ENCODE measurements around the gene TANC1.

DNA sequence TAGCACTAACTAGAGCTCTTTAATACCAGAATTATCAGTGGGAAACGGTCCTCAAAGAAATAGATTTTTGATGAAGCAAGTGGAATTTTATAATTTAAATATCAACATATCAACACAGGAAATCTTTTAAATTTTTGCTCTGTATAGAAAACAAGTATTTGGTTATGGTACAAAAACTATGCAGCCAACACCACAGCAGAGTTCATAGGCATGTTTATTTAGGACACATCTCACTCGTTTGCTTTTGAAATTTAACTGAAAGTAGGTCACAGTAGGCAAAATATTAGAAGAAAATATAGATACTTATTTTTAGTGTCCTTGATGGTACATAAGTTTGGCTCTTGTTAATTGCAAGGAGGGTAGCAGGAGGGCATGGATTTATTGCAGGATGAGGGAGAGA lies 34.3 kb upstream of the TANC1 start:
- TF ChIP-seq, protein P1, sequence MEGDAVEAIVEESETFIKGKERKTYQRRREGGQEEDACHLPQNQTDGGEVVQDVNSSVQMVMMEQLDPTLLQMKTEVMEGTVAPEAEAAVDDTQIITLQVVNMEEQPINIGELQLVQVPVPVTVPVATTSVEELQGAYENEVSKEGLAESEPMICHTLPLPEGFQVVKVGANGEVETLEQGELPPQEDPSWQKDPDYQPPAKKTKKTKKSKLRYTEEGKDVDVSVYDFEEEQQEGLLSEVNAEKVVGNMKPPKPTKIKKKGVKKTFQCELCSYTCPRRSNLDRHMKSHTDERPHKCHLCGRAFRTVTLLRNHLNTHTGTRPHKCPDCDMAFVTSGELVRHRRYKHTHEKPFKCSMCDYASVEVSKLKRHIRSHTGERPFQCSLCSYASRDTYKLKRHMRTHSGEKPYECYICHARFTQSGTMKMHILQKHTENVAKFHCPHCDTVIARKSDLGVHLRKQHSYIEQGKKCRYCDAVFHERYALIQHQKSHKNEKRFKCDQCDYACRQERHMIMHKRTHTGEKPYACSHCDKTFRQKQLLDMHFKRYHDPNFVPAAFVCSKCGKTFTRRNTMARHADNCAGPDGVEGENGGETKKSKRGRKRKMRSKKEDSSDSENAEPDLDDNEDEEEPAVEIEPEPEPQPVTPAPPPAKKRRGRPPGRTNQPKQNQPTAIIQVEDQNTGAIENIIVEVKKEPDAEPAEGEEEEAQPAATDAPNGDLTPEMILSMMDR (IDR thresholded peaks at IDR 0.05; ENCODE audit: insufficient read depth, low read depth, low read length): no peak
- no peak for TF ChIP-seq EZH2 (IDR thresholded peaks at IDR 0.05; ENCODE audit: insufficient read depth, low read length)

Data from astrocyte (in vitro differentiated cells and primary cell).